Left lung (tissue), 10 donors: ENCODE results near the gene TBXAS1. TPM values are rescaled to one million over a fixed set of nuclear protein-coding genes. Genes with fewer than 3 reads are reported as not detected.
A peak's percentile ranks its signal among the peaks of the same experiment; 100 is the strongest.
"Not testable (repeated sequence)": the region's sequence is repeated elsewhere in the genome, so short reads cannot be mapped to it uniquely, and the experiment has no call there.

ENCODE experiments used
- ATAC-seq: fragments of 200-7000 bp; cut with Tn5 transposase; one replicate; pipeline ENCODE4 v1.9.1; 2020; ENCODE audit warnings: moderate library complexity
- DNase-seq, 4 donors: peaks; one replicate each; pipeline ENCODE4 v3.0.0-alpha.2; 2013 to 2020
- H3K27ac ChIP-seq, 2 donors: fragments of 200-600 bp; sonication (generic) in 1 of 2; one replicate each; pipeline versions ENCODE4 v1.5.0 to v1.8.0; 2020 to 2021
- H3K27me3 ChIP-seq, 2 donors: fragments of 200-600 bp; sonication (generic) in 1 of 2; one replicate each; pipeline versions ENCODE4 v1.5.0 to v1.8.0; 2020 to 2021
- H3K36me3 ChIP-seq, 2 donors: fragments of 200-600 bp; sonication (generic) in 1 of 2; one replicate each; pipeline versions ENCODE4 v1.5.0 to v1.8.0; 2020 to 2021
- H3K4me1 ChIP-seq, 2 donors: fragments of 200-600 bp; one replicate each; pipeline ENCODE4 v1.8.0; 2021
- H3K4me3 ChIP-seq, 2 donors: fragments of 200-600 bp; sonication (generic) in 1 of 2; one replicate each; pipeline versions ENCODE4 v1.5.0 to v1.8.0; 2020 to 2021; ENCODE audit warnings: mild to moderate bottlenecking in 1 of 2
- H3K9me3 ChIP-seq, 2 donors: fragments of 200-600 bp; sonication (generic) in 1 of 2; one replicate each; pipeline versions ENCODE4 v1.5.0 to v1.8.0; 2020 to 2021
- CTCF ChIP-seq, 2 donors: fragments of 200-600 bp; sonication (generic) in 1 of 2; IDR thresholded peaks; one replicate each; pipeline versions ENCODE4 v1.5.0 to v1.8.0; 2021; ENCODE audit warnings: antibody characterized with exemption in 2 of 2
- intact Hi-C, 2 donors: fragments of 100-400 bp; cut with DNase I; formaldehyde crosslinking; loops; one replicate each; pipeline versions ENCODE4 v1.11.2 to v1.14.2; 2022
- polyA plus RNA-seq, 6 donors: library from polyadenylated mRNA; unstranded; fragments of 120-200 nt; gene quantifications; one replicate each; pipeline ENCODE4 v1.2.1, GENCODE V29; 2013; ENCODE audit not compliant: insufficient read length in 6 of 6
- total RNA-seq, 2 donors: library from RNA; stranded (reverse); fragmentation: NEBNext Ultra II Directional; extraction: Animal tissue kit (Norgen Biotek cat#: 25700); gene quantifications; one replicate each; pipeline ENCODE4 v1.2.1, GENCODE V29; 2021
- donor health status: DM: no; HTN: yes; CAD: no.
- donor health status: DM: no; HTN: no; CAD: no.

The TBXAS1 gene
- total and polyA plus RNA-seq, 8 donors: 8.2 to 103 (median 9.6) TPM

GRCh38 chr7:139829775-139830117 is 682 bp downstream of the TBXAS1 start:
- DNase-seq: peak in 1 of 4 donors; percentile 37
- ATAC-seq: no peak
- Histone ChIP-seq H3K36me3 (no peaks in the 10 kb centered on the region), H3K4me1 (peaks cover 15 to 37% of the 10 kb centered on the region in 2 donors), H3K27ac (peak overlapping the region; percentile 67 to 87), H3K4me3 (peak overlapping the region; percentile 6 to 57), H3K9me3 (peaks cover 0 to 2% of the 10 kb centered on the region in 2 donors), H3K27me3 (no peaks in the 10 kb centered on the region)
- intact Hi-C loops: no loop called here
- no peak for TF ChIP-seq CTCF (IDR thresholded peaks at IDR 0.05)

GRCh38 chr7:139830292-139830691 is 1.2 kb downstream of the TBXAS1 start:
- ATAC-seq: no peak
- TF ChIP-seq CTCF (IDR thresholded peaks at IDR 0.05): no peak
- peak overlapping the region; percentile 0 to 57 for H3K4me3 ChIP-seq
- H3K4me1 ChIP-seq: peaks cover 15 to 37% of the 10 kb centered on the region in 2 donors
- no peak for DNase-seq
- no peaks in the 10 kb centered on the region for H3K27me3 ChIP-seq
- H3K27ac ChIP-seq: peak overlapping the region in 1 of 2 donors; percentile 87
- intact Hi-C loops: no loop called here
- peaks cover 0 to 2% of the 10 kb centered on the region in 2 donors for H3K9me3 ChIP-seq
- H3K36me3 ChIP-seq: no peaks in the 10 kb centered on the region

GRCh38 chr7:139830782-139831501 is 1.9 kb downstream of the TBXAS1 start:
- Histone ChIP-seq H3K4me3 (peak overlapping the region in 1 of 2 donors; percentile 57), H3K36me3 (no peaks in the 10 kb centered on the region), H3K4me1 (peaks cover 15 to 37% of the 10 kb centered on the region in 2 donors), H3K27me3 (no peaks in the 10 kb centered on the region), H3K27ac (peak overlapping the region in 1 of 2 donors; percentile 87), H3K9me3 (peaks cover 0 to 4% of the 10 kb centered on the region in 2 donors)
- intact Hi-C loops: no loop called here
- peak; percentile 16 for ATAC-seq
- TF ChIP-seq CTCF (IDR thresholded peaks at IDR 0.05): no peak
- DNase-seq: peak in 2 of 4 donors; percentile 32 to 53

- H3K27ac ChIP-seq, ATAC-seq, H3K9me3 ChIP-seq, DNase-seq, H3K27me3 ChIP-seq, intact Hi-C loops, H3K4me3 ChIP-seq: not testable (repeated sequence)
- Histone ChIP-seq H3K36me3 (peaks cover 0 to 12% of the 10 kb centered on the region in 2 donors), H3K4me1 (peaks cover 4 to 15% of the 10 kb centered on the region in 2 donors)
These were observed 6.8 kb downstream of the TBXAS1 start for GRCh38 chr7:139835848-139836247.

- H3K9me3 ChIP-seq, H3K4me3 ChIP-seq, H3K27me3 ChIP-seq, DNase-seq, intact Hi-C loops, H3K27ac ChIP-seq, ATAC-seq: not testable (repeated sequence)
- Histone ChIP-seq H3K36me3 (peaks cover 0 to 14% of the 10 kb centered on the region in 2 donors), H3K4me1 (peaks cover 0 to 16% of the 10 kb centered on the region in 2 donors)
These were observed 8.2 kb downstream of the TBXAS1 start for GRCh38 chr7:139837291-139837690.

GRCh38 chr7:139838276-139838675 is 9.2 kb downstream of the TBXAS1 start:
- TF ChIP-seq CTCF (IDR thresholded peaks at IDR 0.05): no peak
- DNase-seq (no peak), ATAC-seq (no peak)
- no peak overlapping the region for H3K27ac ChIP-seq
- H3K9me3 ChIP-seq: peaks cover 0 to 7% of the 10 kb centered on the region in 2 donors
- H3K36me3 ChIP-seq: peaks cover 0 to 14% of the 10 kb centered on the region in 2 donors
- intact Hi-C loops: no loop called here
- H3K27me3 ChIP-seq: no peaks in the 10 kb centered on the region
- H3K4me3 ChIP-seq: no peak overlapping the region
- H3K4me1 ChIP-seq: peaks cover 0 to 25% of the 10 kb centered on the region in 2 donors
